GM19324 (cell line): ENCODE data around the gene CCAR1.
"Not testable (repeated sequence)": the region's sequence is repeated elsewhere in the genome, so short reads cannot be mapped to it uniquely, and the experiment has no call there.

Experiments used
- ATAC-seq: cut with Tn5 transposase; IDR thresholded peaks from one replicate; pipeline ENCODE4 v1.9.1; 2021; ENCODE audit warnings: mild to moderate bottlenecking, moderate library complexity; ENCODE audit not compliant: unreplicated experiment, low FRiP score

Gene CCAR1

GRCh38 chr10:68720793-68721672, at the start of gene CCAR1:
Gene CCAR1 (plus strand): TSS chr10:68721239. CDS start chr10:68722505, 1,266 bp downstream.
- peak; percentile 99 for ATAC-seq

DNA sequence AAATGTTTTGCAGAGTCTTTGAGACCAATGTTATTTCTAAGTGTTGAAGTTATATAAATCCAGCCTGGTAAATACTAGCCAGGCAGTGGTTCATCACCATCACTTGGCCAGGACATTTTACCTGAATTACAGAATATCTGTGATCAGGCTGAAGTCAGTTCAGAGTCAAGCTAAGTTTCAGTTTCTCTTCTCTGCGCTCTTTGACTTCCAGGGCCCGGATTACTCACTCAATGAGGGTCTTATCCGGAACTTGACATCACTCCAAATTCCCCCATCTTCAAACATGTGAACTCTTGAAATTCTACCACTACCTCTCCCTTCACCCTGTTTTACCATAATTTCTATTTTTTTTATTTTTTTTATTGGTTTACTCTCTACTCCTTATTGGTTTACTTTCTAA, 36.6 kb upstream of the CCAR1 start:
- ATAC-seq: peak; percentile 67

GRCh38 chr10:68696018-68696417, 25.0 kb upstream of the CCAR1 start:
- ATAC-seq: no peak

DNA sequence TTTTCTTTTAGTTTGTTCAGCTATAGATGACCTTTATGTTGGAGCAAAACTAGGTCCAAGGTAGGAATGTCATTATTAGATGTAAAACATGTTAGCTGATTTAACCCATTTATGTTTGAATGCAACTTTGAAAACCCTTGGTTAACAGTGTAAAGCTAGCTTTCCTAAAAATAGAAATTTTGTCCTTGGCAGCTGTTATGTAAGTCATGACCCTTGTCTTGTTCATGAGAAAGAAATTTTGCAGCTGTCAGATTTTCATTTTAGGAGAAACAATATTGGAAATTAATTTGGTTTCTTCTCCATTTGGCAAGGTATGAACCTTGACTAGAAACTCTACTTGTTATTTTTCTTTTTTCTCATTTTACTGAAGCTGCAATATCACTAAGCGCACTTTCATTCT, 23.9 kb upstream of the CCAR1 start:
- ATAC-seq: no peak

GRCh38 chr10:68700197-68700596, 20.8 kb upstream of the CCAR1 start:
- ATAC-seq: no peak

GRCh38 chr10:68705548-68705947, 15.5 kb upstream of the CCAR1 start:
- no peak for ATAC-seq

- ATAC-seq: not testable (repeated sequence)
These were observed 12.1 kb upstream of the CCAR1 start for GRCh38 chr10:68708987-68709386.

GRCh38 chr10:68713065-68713464, 8.0 kb upstream of the CCAR1 start:
- ATAC-seq: not testable (repeated sequence)

GRCh38 chr10:68717435-68717834, 3.6 kb upstream of the CCAR1 start:
- no peak for ATAC-seq

GRCh38 chr10:68721673-68722335, 765 bp downstream of the CCAR1 start:
- ATAC-seq: no peak

- no peak for ATAC-seq
These were observed 4.0 kb downstream of the CCAR1 start for GRCh38 chr10:68725016-68725415.

GRCh38 chr10:68727146-68727545, 6.1 kb downstream of the CCAR1 start:
- ATAC-seq: no peak

DNA sequence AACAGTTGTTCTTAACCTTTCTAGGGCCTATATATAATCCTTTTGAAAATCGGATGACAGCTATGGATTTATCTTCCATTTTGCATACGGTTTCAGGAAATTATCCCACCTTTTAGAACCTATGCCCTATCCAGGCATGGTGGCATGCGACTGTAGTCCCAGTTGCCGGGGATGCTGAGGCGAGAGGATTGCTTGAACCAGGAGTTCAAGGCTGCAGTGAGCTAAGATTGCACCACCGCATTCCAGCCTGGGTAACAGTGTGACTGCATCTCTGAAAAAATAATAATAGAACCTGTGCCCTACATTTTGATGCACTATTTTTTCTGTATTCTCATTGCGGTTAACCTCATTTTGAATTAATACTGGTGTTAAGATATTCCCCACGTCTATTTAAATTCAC, 11.6 kb downstream of the CCAR1 start:
- ATAC-seq: no peak

- ATAC-seq: no peak
These were observed 13.3 kb downstream of the CCAR1 start for GRCh38 chr10:68734349-68734748.

GRCh38 chr10:68735119-68735518, 14.1 kb downstream of the CCAR1 start:
- no peak for ATAC-seq

- ATAC-seq: not testable (repeated sequence)
These were observed 14.7 kb downstream of the CCAR1 start for GRCh38 chr10:68735739-68736138.

- ATAC-seq: not testable (repeated sequence)
These were observed 19.6 kb downstream of the CCAR1 start for GRCh38 chr10:68740676-68741075.

GRCh38 chr10:68742397-68742796, 21.4 kb downstream of the CCAR1 start:
- no peak for ATAC-seq

- no peak for ATAC-seq
These were observed 31.8 kb downstream of the CCAR1 start for GRCh38 chr10:68752711-68753350.

- no peak for ATAC-seq
These were observed 35.2 kb downstream of the CCAR1 start for GRCh38 chr10:68756246-68756645.

- ATAC-seq: no peak
These were observed 35.7 kb downstream of the CCAR1 start for GRCh38 chr10:68756766-68757165.
